Suprapubic skin (tissue), 4 donors: ENCODE data around the gene ACOT7.

Experiments used
- CTCF ChIP-seq, 2 donors: fragments of 200-600 bp in 1 of 2; fragments of 450-650 bp in 1 of 2; sonication (generic) in 1 of 2; IDR thresholded peaks; one replicate each; pipeline ENCODE4 v1.5.1; 2016 to 2019; ENCODE audit warnings: antibody characterized with exemption in 2 of 2, mild to moderate bottlenecking in 1 of 2, moderate library complexity in 1 of 2
- EP300 ChIP-seq: sonication (generic); formaldehyde crosslinking; IDR thresholded peaks from one replicate; pipeline ENCODE4 v1.6.1; 2017; ENCODE audit warnings: antibody characterized with exemption
- POLR2A ChIP-seq, 2 donors: fragments of 450-650 bp; IDR thresholded peaks; one replicate each; pipeline ENCODE4 v1.6.1; 2017; ENCODE audit warnings: antibody characterized with exemption in 2 of 2, mild to moderate bottlenecking in 2 of 2, moderate library complexity in 2 of 2
- POLR2AphosphoS5 ChIP-seq, 3 donors: sonication (generic); formaldehyde crosslinking; IDR thresholded peaks; one replicate each; pipeline ENCODE4 v1.6.1; 2017; ENCODE audit warnings: antibody characterized with exemption in 3 of 3

- TF ChIP-seq POLR2AphosphoS5 (IDR thresholded peaks at IDR 0.05) (peak in 2 of 3 donors; percentile 19 to 35), POLR2A (IDR thresholded peaks at IDR 0.05) (no peak), EP300 (no peak), CTCF (IDR thresholded peaks at IDR 0.05) (no peak)
These were observed 133.8 kb downstream of the ACOT7 start for GRCh38 chr1:6259491-6260362.
